Osteoblast (primary cell): Measurements from ENCODE around the gene RAD21L1. TPM values are rescaled to one million over a fixed set of nuclear protein-coding genes. Genes with fewer than 3 reads are reported as not detected.

Experiments used
- DNase-seq: peaks from one replicate; pipeline ENCODE4 v3.0.0; 2011; ENCODE audit warnings: low spot score, mixed read lengths; ENCODE audit not compliant: insufficient read length; ENCODE audit errors: missing footprints
- H2AFZ ChIP-seq: 2 replicates; pipeline ENCODE4 v1.6.0; 2011; ENCODE audit warnings: mild to moderate bottlenecking, low read length
- H3K27ac ChIP-seq: 2 replicates; pipeline ENCODE4 v1.5.1; 2011; ENCODE audit warnings: mild to moderate bottlenecking, low read depth, low read length, moderate library complexity
- H3K27me3 ChIP-seq: 2 replicates; pipeline ENCODE4 v1.6.0; 2012; ENCODE audit warnings: mild to moderate bottlenecking, control low read depth, inconsistent platforms, low read length, moderate library complexity; ENCODE audit not compliant: insufficient read depth
- H3K36me3 ChIP-seq: 2 replicates; pipeline ENCODE4 v1.5.1; 2011; ENCODE audit warnings: mild to moderate bottlenecking, low read length, control low read depth, moderate library complexity; ENCODE audit not compliant: insufficient read depth
- H3K4me1 ChIP-seq: 2 replicates; pipeline ENCODE4 v1.5.1; 2011; ENCODE audit warnings: mild to moderate bottlenecking, low read length, control low read depth, moderate library complexity; ENCODE audit not compliant: insufficient read depth
- H3K4me2 ChIP-seq: 2 replicates; pipeline ENCODE4 v1.6.0; 2011; ENCODE audit warnings: mild to moderate bottlenecking, low read length; ENCODE audit not compliant: insufficient read depth
- H3K4me3 ChIP-seq: fragments of 200-600 bp; sonication (generic); 3 replicates; pipeline ENCODE4 v1.5.1; 2012; ENCODE audit warnings: mild to moderate bottlenecking, low read length, inconsistent platforms; ENCODE audit not compliant: insufficient read depth
- H3K79me2 ChIP-seq: 2 replicates; pipeline ENCODE4 v1.6.0; 2012; ENCODE audit warnings: mild to moderate bottlenecking, low read length, control low read depth, inconsistent platforms; ENCODE audit not compliant: insufficient read depth
- H3K9me3 ChIP-seq: 2 replicates; pipeline ENCODE4 v1.5.1; 2011; ENCODE audit warnings: low read depth, low read length, control low read depth
- H4K20me1 ChIP-seq: 2 replicates; pipeline ENCODE4 v1.6.0; 2012; ENCODE audit warnings: mild to moderate bottlenecking, low read length, control low read depth; ENCODE audit not compliant: insufficient read depth
- total RNA-seq: library from RNA; depleted of rRNA; stranded (reverse); fragments of >200 nt; gene quantifications from 2 replicates; pipeline ENCODE4 v1.2.3, GENCODE V29; 2012
- TF ChIP-seq, protein P1 (sequence below): IDR thresholded peaks from 2 replicates; pipeline ENCODE4 v1.5.1; 2011; ENCODE audit warnings: mild to moderate bottlenecking, low read depth, low read length, moderate library complexity; ENCODE audit errors: extremely low read depth

The RAD21L1 gene
- total RNA-seq, 1 donor, result not detected

DNA sequence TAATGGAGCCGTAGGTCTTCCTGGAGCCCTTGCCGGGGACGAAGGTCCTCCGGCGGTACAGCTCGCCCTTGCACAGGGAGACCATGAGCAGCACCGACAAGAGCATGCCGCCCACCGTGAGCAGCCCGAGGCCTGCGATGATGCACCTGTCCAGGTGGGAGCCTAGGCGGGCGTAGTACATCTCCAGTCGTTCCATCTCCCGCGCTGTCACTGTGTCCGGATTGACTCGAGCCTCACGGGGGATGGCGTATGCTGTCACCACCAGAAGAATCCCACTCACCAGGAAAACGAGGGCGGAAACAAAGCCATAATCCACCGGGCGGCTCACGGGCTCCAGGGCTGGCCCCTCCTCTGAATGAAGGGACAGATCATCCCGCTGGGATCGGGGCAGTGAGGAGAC is 44.9 kb upstream of the RAD21L1 start:
- no peaks in the 10 kb centered on the region for H3K79me2 ChIP-seq
- H4K20me1 ChIP-seq, result no peaks in the 10 kb centered on the region
- H3K27me3 ChIP-seq, result peaks cover 22% of the 10 kb centered on the region
- no peaks in the 10 kb centered on the region for H3K36me3 ChIP-seq
- H2AFZ ChIP-seq, result no peak overlapping the region
- H3K4me2 ChIP-seq, result no peak overlapping the region
- no peaks in the 10 kb centered on the region for H3K9me3 ChIP-seq
- no peak overlapping the region for H3K27ac ChIP-seq
- DNase-seq, result no peak
- H3K4me3 ChIP-seq, result no peak overlapping the region
- TF ChIP-seq, protein P1, sequence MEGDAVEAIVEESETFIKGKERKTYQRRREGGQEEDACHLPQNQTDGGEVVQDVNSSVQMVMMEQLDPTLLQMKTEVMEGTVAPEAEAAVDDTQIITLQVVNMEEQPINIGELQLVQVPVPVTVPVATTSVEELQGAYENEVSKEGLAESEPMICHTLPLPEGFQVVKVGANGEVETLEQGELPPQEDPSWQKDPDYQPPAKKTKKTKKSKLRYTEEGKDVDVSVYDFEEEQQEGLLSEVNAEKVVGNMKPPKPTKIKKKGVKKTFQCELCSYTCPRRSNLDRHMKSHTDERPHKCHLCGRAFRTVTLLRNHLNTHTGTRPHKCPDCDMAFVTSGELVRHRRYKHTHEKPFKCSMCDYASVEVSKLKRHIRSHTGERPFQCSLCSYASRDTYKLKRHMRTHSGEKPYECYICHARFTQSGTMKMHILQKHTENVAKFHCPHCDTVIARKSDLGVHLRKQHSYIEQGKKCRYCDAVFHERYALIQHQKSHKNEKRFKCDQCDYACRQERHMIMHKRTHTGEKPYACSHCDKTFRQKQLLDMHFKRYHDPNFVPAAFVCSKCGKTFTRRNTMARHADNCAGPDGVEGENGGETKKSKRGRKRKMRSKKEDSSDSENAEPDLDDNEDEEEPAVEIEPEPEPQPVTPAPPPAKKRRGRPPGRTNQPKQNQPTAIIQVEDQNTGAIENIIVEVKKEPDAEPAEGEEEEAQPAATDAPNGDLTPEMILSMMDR, result no peak
- no peaks in the 10 kb centered on the region for H3K4me1 ChIP-seq

DNA sequence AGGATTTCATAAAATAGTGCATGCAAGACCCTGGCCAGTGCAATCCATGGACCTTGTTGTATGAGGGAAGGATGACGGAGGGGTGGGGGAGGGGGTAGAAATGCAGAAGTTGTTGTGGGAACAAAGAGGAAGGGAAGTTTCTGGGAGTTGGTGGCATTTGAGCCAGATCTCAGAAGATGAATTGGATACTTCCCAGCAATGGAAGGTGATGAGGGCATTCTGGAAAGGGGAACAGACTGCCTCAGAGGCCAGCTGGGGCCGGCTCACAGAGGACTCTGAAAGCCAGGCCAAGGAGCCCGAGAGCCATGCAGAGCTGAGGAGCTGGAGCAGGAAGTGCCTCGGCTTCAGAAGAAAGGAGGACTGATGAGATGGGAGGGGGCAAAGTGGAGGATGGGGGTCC is 43.7 kb upstream of the RAD21L1 start:
- H3K36me3 ChIP-seq, result no peaks in the 10 kb centered on the region
- no peak overlapping the region for H3K4me3 ChIP-seq
- H3K27me3 ChIP-seq, result peaks cover 31% of the 10 kb centered on the region
- DNase-seq, result peak; percentile 80
- no peak overlapping the region for H3K4me2 ChIP-seq
- no peak overlapping the region for H2AFZ ChIP-seq
- no peak overlapping the region for H3K27ac ChIP-seq
- TF ChIP-seq, protein P1, result no peak
- no peaks in the 10 kb centered on the region for H4K20me1 ChIP-seq
- no peaks in the 10 kb centered on the region for H3K4me1 ChIP-seq
- H3K9me3 ChIP-seq, result no peaks in the 10 kb centered on the region
- no peaks in the 10 kb centered on the region for H3K79me2 ChIP-seq

DNA sequence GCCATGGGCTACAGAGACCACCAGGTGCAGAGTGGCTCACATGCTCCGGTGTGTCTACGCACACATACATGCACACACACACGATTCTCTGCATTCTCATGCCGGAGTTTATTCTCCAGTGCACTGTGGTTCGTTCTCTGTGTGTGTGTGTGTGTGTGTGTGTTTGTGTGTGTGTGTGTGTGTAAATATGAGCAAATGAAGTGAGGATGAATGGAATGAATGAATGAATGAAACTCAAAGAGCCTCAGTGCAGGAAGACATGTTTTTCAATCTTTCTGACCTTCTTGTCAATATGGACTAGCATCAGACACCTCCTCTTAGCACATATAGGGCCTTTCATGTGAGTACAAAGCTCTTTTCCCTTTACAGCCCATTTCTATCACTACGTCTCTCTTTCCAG is 42.7 kb upstream of the RAD21L1 start:
- no peaks in the 10 kb centered on the region for H4K20me1 ChIP-seq
- H3K27ac ChIP-seq, result no peak overlapping the region
- TF ChIP-seq, protein P1, result no peak
- H3K9me3 ChIP-seq, result no peaks in the 10 kb centered on the region
- no peak for DNase-seq
- H3K4me1 ChIP-seq, result no peaks in the 10 kb centered on the region
- no peaks in the 10 kb centered on the region for H3K36me3 ChIP-seq
- no peak overlapping the region for H3K4me3 ChIP-seq
- H3K27me3 ChIP-seq, result peaks cover 35% of the 10 kb centered on the region
- H3K79me2 ChIP-seq, result no peaks in the 10 kb centered on the region
- no peak overlapping the region for H3K4me2 ChIP-seq
- no peak overlapping the region for H2AFZ ChIP-seq

DNA sequence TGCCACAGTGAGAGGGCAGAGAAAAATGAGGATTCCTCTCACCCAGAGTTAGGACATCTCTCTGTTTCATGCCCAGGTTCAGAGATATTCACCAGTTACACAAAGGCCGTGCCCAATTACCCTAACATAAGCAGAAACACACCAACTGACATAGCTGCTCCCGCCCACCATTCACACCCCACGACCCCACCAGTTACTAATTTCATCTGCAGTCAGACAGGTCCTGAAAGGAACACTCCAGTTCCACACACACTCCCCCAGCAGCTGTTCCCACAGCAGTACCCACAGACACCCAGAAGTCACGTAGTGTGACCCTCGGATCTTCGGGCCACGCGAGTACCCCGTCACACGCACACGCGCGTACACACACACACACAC is 41.6 kb upstream of the RAD21L1 start:
- H4K20me1 ChIP-seq, result no peaks in the 10 kb centered on the region
- H2AFZ ChIP-seq, result no peak overlapping the region
- DNase-seq, result no peak
- no peaks in the 10 kb centered on the region for H3K36me3 ChIP-seq
- peaks cover 40% of the 10 kb centered on the region for H3K27me3 ChIP-seq
- H3K4me2 ChIP-seq, result no peak overlapping the region
- no peak overlapping the region for H3K4me3 ChIP-seq
- TF ChIP-seq, protein P1, result no peak
- no peaks in the 10 kb centered on the region for H3K4me1 ChIP-seq
- no peaks in the 10 kb centered on the region for H3K79me2 ChIP-seq
- no peaks in the 10 kb centered on the region for H3K9me3 ChIP-seq
- H3K27ac ChIP-seq, result no peak overlapping the region
